Panc1 (cell line): ENCODE results near the gene TARS1. TPM values are rescaled to one million over a fixed set of nuclear protein-coding genes. Genes with fewer than 3 reads are reported as not detected.

ENCODE experiments used
- ATAC-seq: fragments of 200-7000 bp; cut with Tn5 transposase; 2 replicates; pipeline ENCODE4 v1.9.1; 2020; ENCODE audit warnings: mild to moderate bottlenecking, moderate library complexity
- BruUV-seq: library from RNA; stranded (reverse); fragments of 400-500 nt; replicated peaks from 2 replicates; lab custom pipeline; 2021; lab: Mats Ljungman, UMichigan
- CTCF ChIA-PET: fragments of 300-600 bp; sonication (Branson Sonifier 250); formaldehyde crosslinking; loops from one replicate; lab custom pipeline; 2022; ENCODE audit warnings: antibody characterized with exemption; lab: Charles Lee
- POLR2A ChIA-PET: fragments of 300-600 bp; sonication (Branson Sonifier 250); formaldehyde crosslinking; loops from one replicate; lab custom pipeline; 2022; ENCODE audit warnings: antibody characterized with exemption; lab: Charles Lee
- DNase-seq: peaks from one replicate; pipeline ENCODE4 v3.0.0-alpha.2; 2010; ENCODE audit warnings: low read depth, low spot score
- H3K27ac ChIP-seq: 2 replicates; pipeline ENCODE4 v1.5.1; 2011; ENCODE audit warnings: mild to moderate bottlenecking, low read length, inconsistent platforms
- H3K27me3 ChIP-seq: fragments of 200-500 bp; sonication (Bioruptor generic); 2 replicates; pipeline ENCODE4 v1.6.0; 2014; ENCODE audit warnings: low read length, inconsistent platforms; ENCODE audit not compliant: control insufficient read depth, insufficient read depth
- H3K36me3 ChIP-seq: fragments of 200-500 bp; sonication (Bioruptor generic); 2 replicates; pipeline ENCODE4 v1.5.1; 2014; ENCODE audit warnings: inconsistent platforms, mild to moderate bottlenecking, low read length, moderate library complexity; ENCODE audit not compliant: control insufficient read depth, insufficient read depth
- H3K4me1 ChIP-seq: 2 replicates; pipeline ENCODE4 v1.5.1; 2011; ENCODE audit warnings: inconsistent platforms, mild to moderate bottlenecking, low read length, moderate library complexity; ENCODE audit not compliant: control insufficient read depth, insufficient read depth
- H3K4me3 ChIP-seq, 2 experiments: 2 replicates each; pipeline ENCODE4 v1.5.1; 2011 to 2012; ENCODE audit warnings: low read depth in 2 of 2, low read length in 2 of 2, mild to moderate bottlenecking in 2 of 2, inconsistent platforms in 1 of 2, moderate library complexity in 1 of 2
- H3K9me3 ChIP-seq: fragments of 200-500 bp; sonication (Bioruptor generic); 2 replicates; pipeline ENCODE4 v1.5.1; 2014; ENCODE audit warnings: low read depth, mild to moderate bottlenecking, inconsistent platforms, low read length, moderate library complexity; ENCODE audit not compliant: control insufficient read depth, insufficient read depth
- POLR2AphosphoS5 ChIP-seq: IDR thresholded peaks from 2 replicates; pipeline ENCODE4 v1.6.1; 2012; ENCODE audit warnings: mild to moderate bottlenecking, low read depth, low read length, moderate library complexity
- REST ChIP-seq, 2 experiments: IDR thresholded peaks; 2 replicates each; pipeline ENCODE4 v1.6.1; 2011 to 2012; ENCODE audit warnings: low read depth in 2 of 2, control low read depth in 1 of 2, low read length in 1 of 2, mild to moderate bottlenecking in 1 of 2, moderate library complexity in 1 of 2; ENCODE audit not compliant: insufficient read depth in 1 of 2
- SIN3A ChIP-seq: IDR thresholded peaks from 2 replicates; pipeline ENCODE4 v1.6.1; 2012; ENCODE audit warnings: low read depth, mild to moderate bottlenecking, low read length, moderate library complexity, borderline replicate concordance; ENCODE audit not compliant: insufficient read depth
- TCF7L2 ChIP-seq: IDR thresholded peaks from 2 replicates; pipeline ENCODE4 v1.6.1; 2011; ENCODE audit warnings: mild to moderate bottlenecking, low read depth, low read length, inconsistent platforms
- in situ Hi-C: cut with HindIII; loops from 2 replicates; pipeline ENCODE4 v1.10.0; 2016; ENCODE audit warnings: low sequenced_read_pairs, low pct_unique_long_range_greater_than_20kb
- intact Hi-C: fragments of 100-400 bp; cut with micrococcal nuclease; formaldehyde crosslinking; loops from one replicate; pipeline ENCODE4 v1.10.0; 2022; ENCODE audit not compliant: unreplicated experiment
- total RNA-seq: library from RNA; stranded (reverse); gene quantifications from one replicate; pipeline ENCODE4 v1.2.1, GENCODE V29; 2021; ENCODE audit not compliant: unreplicated experiment
- TF ChIP-seq, protein P1 (sequence below): fragments of 450-650 bp; IDR thresholded peaks from 2 replicates; pipeline ENCODE4 v1.5.1; 2017; ENCODE audit warnings: mild to moderate bottlenecking

Gene TARS1
- total RNA-seq, 1 experiment from 2014 or later, result 258 TPM

- in situ Hi-C loops, result no loop called here
- TF ChIP-seq SIN3A (no peak), REST (IDR thresholded peaks at IDR 0.05; ENCODE audit: insufficient read depth in 1 of 2, low read depth in 2 of 2, low read length in 1 of 2) (no peak), POLR2AphosphoS5 (no peak), TCF7L2 (no peak)
- TF ChIP-seq, protein P1, sequence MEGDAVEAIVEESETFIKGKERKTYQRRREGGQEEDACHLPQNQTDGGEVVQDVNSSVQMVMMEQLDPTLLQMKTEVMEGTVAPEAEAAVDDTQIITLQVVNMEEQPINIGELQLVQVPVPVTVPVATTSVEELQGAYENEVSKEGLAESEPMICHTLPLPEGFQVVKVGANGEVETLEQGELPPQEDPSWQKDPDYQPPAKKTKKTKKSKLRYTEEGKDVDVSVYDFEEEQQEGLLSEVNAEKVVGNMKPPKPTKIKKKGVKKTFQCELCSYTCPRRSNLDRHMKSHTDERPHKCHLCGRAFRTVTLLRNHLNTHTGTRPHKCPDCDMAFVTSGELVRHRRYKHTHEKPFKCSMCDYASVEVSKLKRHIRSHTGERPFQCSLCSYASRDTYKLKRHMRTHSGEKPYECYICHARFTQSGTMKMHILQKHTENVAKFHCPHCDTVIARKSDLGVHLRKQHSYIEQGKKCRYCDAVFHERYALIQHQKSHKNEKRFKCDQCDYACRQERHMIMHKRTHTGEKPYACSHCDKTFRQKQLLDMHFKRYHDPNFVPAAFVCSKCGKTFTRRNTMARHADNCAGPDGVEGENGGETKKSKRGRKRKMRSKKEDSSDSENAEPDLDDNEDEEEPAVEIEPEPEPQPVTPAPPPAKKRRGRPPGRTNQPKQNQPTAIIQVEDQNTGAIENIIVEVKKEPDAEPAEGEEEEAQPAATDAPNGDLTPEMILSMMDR, result no peak
- POLR2A ChIA-PET, result no interaction called here
Observed at GRCh38 chr5:33494466-33494865, 53.7 kb downstream of the TARS1 start.

DNA sequence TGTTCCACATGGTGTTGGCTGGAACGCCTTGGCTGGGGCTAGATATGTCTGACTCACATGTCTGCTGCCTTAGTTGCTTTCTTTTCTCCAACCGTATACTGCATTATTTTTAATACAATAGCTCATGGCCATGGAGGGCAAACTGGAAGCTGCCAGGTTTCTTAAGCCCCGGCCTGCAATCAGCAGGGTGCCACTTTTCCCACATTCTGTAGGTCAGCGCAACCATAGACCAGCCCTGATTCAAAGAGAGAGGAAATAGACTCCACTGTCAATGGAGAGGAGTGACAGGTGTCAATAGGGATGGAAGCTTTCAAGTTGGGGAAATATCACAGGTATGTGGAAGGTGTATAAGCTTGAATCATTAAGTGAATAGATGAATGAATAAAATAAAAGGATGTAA is 60.5 kb downstream of the TARS1 start:
- POLR2A ChIA-PET, result no interaction called here
- no peak overlapping the region for H3K27ac ChIP-seq
- TF ChIP-seq SIN3A, result no peak
- TF ChIP-seq POLR2AphosphoS5, result no peak
- TF ChIP-seq, protein P1, result no peak
- no peak for TF ChIP-seq TCF7L2
- no peak for TF ChIP-seq REST (IDR thresholded peaks at IDR 0.05; ENCODE audit: insufficient read depth in 1 of 2, low read depth in 2 of 2, low read length in 1 of 2)
- no peaks in the 10 kb centered on the region for H3K27me3 ChIP-seq
- ATAC-seq, result no peak
- BruUV-seq, result no TSS peak
- CTCF ChIA-PET, result no interaction called here
- no peaks in the 10 kb centered on the region for H3K4me1 ChIP-seq
- in situ Hi-C loops, result no loop called here
- DNase-seq, result no peak
- no peaks in the 10 kb centered on the region for H3K36me3 ChIP-seq
- intact Hi-C loops, result no loop called here
- H3K9me3 ChIP-seq, result no peaks in the 10 kb centered on the region
- H3K4me3 ChIP-seq, result no peak overlapping the region

More at GRCh38 chr5:33494466-33494865, 53.7 kb downstream of the TARS1 start:
- intact Hi-C loops, result no loop called here
- ATAC-seq, result no peak
- Histone ChIP-seq H3K4me1 (no peaks in the 10 kb centered on the region), H3K4me3 (no peak overlapping the region), H3K9me3 (no peaks in the 10 kb centered on the region), H3K27me3 (no peaks in the 10 kb centered on the region), H3K27ac (no peak overlapping the region), H3K36me3 (no peaks in the 10 kb centered on the region)
- no peak for DNase-seq
- no TSS peak for BruUV-seq
- CTCF ChIA-PET, result no interaction called here
